NCI-H748 (cell line): ENCODE results near the gene CDC16.

Source experiments
- DNase-seq: peaks from one replicate; lab custom pipeline; 2025; ENCODE audit not compliant: unreplicated experiment; lab: John Stamatoyannopoulos, UW

Gene CDC16

DNA sequence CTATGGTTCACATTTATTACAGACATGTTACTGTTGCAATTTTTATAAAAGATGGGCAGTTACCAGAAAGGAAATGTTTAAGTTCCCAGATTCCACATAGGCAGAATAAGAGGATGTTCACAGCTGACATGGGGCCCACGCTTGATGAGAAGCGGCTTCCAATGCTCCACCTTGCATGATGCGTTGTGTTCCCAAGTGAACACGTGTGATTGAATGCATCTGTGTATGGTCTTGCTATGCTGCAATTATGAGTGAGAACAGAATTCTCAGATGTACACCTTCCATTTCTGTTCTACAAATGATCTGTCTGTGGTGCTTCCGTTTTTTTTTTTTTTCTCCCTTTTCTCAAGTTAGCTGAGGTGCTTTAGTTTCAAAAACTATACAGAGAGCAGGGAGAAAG, 62.2 kb downstream of the CDC16 start:
- no peak for DNase-seq

DNA sequence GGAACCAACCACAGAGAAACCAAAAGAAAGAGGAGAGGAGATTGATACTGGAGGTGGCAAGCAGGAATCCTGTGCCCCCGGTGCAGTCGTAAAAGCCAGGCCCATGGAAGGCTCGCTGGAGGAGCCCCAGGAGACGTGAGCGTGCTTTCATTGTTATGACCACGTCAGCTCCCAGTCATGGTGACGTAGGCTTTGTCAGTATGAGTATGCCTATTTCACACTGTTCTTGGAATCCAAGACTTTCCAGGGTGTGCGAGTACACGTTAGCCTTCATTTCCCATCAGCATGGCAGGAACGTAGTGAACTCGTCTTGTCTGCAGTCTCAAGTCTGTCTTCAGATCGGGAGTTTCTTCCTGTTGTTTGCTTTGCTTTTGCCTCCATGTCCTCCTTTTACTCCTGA, 64.2 kb downstream of the CDC16 start:
- DNase-seq = no peak

DNA sequence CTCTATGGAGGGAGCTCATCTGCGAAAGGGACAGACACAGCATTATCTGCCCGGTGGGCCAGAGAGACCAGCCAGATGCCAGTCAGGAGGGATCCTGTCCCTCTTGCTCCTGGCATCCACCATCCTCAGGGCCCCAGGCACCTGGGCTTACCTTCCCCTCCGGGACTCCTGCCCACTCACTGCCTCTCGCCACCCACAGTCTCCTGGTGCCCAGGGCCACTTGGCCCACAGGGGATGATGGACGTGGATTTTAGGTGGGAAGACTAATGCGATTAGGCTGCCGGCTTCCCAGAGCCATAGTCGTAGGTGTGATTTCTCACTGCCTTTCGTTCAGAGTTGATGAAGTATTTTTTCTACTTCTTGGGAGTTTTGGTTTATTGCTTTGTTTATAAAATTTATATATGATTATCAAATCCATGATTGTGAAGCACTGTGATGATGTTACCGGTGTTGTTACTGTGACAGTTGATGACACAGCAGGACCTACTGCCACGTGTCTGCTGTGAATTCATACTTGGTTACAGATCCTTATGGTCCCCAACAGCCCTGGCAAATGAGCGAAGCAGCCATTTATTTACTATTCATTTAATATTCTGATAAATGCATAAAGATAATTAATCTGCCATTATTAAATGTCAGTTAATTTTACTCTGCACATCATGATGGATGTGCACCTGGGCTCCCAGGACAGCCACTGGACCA, 65.1 kb downstream of the CDC16 start:
- no peak for DNase-seq

DNA sequence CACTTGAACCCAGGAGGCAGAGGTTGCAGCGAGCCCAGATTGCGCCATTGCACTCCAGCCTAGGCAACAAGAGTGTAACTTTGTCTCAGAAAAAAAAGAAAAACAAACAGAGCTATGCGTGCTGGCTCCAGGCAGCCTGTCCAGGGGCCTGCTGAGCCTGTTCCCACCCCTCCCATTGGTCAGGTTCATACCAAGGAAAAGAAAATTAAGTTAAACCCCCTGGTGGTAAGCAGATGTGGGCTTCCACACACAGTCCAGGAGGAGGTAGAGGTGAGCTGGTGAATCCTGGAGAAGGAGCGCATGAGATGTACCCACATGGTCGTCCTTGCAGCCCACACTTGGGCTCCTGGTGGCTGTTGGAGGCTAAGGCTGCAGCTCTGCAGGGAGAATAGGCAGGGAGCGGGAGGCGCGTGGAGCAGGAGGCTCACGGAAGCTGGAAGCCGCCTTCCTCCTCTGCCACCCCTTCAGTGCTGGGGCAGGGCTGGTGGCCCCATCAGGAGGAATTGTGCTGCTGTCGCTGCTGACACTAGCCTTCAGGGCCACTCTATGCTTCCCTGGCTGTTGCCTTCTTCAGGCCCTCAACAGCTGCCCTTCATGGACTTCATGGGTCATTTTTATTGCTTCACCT, 69.1 kb downstream of the CDC16 start:
- DNase-seq = no peak

DNA sequence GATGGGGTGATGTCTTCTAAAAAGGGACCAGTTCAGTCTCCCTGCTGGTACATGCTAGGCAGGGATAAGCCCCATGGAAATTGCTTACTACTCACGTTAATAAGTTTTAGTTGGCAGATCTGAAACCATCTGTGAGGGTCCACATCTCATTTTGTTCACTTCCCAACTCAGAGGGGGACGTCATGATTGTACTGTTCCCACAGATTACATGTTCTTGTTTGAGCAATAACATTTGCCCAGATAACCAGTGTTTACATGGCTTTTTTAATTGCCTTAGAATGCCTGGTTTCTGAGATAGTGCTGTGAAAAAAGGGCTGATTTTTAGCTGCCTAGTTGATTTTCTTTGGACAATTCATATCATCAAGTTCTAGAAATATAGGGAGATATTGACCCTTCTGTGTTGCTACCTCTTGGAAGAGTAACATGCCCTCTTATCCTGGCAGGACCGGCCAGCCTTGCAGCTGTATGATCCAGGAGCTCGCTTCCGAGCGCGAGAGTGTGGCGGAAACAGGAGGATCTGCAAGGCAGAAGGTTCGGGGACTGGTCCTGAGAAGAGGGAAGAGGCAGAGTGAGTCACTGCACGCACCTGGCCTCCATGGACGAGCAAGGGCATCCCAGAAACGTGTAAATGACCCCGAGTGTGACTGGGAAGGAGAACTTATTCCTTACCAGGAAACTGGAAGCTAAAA, 69.8 kb downstream of the CDC16 start:
- no peak for DNase-seq

DNA sequence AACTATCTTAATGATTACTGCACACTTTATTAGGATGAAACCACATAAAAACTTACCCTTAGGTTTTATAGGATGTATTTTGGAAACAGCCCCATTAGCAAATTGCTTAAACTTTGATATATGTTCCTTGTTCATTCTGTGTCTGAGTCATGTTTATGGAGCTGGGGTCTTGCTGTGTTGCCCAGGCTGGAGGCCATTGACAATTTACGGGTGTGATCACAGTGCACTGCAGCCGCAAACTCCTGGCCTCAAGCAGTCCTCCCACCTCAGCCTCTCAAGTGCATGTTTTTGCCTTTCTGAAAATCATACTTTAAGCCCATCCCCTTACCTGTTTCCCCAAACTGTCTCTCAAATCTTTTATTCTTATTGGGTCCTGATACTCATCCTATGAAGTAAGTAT, 74.4 kb downstream of the CDC16 start:
- no peak for DNase-seq

DNA sequence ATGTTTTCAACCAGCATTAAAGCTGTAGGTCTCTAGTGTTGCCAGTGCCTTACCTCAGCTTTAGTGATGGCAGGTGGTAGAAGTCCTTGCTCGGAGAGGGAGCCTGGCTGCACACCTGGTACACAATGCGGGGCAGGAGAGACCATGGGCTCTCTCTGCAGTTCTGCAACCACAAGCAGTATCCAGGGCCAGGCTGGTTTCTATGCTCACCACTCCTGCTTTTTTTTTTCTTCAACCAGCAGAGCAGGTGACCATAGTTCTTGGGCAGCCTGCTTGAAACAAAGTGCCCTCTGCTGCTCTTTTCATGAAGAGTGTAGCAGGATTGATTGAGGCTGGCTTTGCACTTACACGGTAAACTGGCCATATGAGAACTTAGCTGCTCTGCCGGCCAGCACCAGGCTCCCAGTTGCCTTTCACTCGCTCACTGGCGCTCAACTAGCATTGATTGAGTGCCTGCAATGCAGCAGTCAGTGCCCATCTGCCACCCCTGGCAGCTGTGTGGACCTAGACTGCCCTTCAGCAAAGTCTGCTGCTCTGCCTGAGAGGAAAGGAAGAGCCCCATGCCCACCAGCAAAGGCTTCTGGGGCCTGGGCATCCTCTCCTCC, 75.2 kb downstream of the CDC16 start:
- DNase-seq = no peak

DNA sequence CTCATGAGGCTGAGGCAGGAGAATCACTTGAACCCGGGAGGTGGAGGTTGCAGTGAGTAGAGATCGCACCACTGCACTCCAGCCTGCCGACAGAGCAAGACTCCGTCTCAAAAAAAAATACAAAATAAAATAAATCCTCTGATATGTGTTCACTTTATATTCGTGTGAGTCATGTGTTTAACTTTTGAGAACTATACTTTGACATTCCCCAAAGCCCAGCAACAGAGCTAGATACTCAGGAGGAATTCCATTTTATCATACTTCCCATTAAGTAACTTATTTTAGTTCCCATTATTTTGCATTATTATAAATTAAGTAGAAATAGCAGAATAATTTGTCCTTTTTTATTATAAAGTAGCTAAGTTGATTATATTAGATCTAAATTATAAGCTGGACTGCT, 76.3 kb downstream of the CDC16 start:
- no peak for DNase-seq

DNA sequence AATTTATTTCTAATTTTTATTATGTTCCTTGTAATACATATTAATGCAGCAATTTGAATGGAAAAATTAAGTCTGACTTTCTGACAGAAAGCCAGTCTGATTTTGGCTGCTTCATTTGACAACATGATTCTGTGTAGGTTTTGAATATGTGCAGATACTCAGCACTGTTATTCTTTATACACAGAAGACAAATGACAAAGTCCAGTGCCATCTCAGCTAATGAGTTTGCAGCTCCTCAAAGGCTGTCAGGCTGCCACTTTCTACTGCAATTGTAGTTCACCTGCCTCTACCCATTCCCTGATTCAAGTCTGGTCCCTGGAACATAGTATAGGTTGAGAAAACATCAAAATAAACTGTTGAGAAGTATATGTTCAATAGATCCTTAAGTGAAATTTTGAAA, 76.7 kb downstream of the CDC16 start:
- DNase-seq = no peak

DNA sequence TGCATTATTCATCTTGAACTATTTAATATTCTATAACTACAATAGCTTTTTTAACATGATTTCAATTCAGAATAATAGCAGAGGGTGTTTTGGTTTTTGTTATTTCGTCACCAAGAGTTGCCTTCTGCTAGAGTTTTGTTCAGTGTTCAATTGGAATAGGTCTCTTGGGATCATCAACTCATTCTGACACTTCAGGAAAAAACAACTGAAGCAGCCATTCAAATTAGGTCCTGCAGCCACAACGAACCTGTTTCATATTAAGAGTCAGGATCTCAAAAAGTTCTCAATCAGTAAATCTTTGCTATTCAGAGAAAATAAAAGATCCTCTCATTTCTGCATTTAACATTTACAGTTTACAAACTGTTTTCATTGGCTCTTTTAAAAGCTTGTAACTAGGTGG, 77.2 kb downstream of the CDC16 start:
- no peak for DNase-seq

DNA sequence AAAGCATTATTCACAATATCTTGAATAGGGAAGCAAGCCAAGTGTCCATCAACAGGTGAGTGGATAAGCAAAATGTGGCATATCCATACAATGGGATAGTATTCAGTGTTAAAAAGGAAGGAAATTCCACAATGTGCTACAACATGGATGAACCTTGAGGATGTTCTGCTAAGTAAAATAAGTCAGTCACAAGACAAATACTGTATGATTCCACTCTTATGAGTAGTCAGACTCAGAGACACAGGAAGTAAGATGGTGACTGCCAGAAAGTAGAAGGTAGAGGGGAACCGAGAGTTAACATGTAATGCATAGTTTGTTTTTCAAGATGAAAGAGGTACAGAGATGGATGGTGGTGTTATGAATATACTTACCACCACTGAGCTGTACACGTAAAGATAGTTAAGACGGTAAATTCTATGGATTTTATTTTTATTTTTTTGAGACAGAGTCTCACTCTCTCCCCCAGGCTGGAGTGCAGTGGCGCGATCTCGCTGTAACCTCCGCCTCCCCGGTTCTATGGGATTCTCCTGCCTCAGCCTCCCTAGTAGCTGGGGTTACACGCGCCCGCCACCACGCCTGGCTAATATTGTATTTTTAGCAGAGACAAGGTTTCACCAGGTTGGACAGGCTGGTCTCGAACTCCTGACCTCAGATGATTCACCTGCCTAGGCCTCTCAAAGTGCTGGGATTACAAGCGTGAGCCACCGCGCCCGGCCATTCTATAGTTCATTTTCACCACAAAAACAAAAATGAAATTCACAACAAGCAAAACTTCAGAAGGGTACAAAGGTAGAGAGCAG, 78.6 kb downstream of the CDC16 start:
- DNase-seq = no peak

DNA sequence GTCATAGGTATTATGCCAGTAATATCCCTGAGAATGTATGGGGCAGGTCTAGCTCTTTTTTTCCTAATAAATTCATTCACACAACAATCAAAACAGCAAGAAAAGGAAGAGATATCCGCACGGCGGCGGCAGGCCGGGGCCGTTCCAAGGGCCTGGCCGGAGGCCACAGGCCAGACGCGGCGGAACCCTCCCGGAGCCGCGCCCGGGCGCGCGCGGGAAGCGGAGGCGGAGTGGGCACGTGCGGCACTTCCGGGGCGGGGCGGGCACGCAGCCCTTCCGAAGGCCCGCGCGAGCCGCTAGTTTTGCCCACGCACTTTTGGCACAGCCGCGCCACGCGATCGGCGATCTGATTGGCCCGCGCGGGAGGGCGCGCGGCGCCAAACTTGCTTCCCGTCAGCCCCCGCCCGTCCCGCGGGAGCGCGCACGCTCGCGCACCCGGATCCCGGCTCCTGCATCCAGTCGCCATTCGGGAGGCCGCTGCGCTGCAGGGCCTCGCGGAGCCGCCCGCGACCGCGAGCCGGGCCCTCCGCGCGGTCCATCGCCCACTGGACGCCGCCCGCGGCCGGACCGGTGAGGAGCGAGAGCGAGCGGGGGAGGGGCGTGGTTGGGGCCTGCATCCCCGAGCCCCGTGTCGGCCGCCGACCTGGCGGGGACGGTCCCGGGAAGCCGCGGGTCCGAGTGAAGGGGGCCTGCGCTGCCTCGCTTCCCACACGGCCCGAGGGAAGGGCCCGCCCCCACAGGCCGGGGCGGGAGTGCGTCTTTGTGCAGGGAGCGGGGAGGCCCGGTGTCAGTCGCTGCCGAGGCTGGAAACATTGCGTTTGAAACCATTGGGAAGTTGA, 79.6 kb downstream of the CDC16 start, which contains the start of gene CHAMP1:
Gene CHAMP1, plus strand, starts transcription at position 430 of the 839 bp plus-strand sequence. CDS start 9,340 bp downstream, outside the sequence.
- DNase-seq = peak; percentile 99

DNA sequence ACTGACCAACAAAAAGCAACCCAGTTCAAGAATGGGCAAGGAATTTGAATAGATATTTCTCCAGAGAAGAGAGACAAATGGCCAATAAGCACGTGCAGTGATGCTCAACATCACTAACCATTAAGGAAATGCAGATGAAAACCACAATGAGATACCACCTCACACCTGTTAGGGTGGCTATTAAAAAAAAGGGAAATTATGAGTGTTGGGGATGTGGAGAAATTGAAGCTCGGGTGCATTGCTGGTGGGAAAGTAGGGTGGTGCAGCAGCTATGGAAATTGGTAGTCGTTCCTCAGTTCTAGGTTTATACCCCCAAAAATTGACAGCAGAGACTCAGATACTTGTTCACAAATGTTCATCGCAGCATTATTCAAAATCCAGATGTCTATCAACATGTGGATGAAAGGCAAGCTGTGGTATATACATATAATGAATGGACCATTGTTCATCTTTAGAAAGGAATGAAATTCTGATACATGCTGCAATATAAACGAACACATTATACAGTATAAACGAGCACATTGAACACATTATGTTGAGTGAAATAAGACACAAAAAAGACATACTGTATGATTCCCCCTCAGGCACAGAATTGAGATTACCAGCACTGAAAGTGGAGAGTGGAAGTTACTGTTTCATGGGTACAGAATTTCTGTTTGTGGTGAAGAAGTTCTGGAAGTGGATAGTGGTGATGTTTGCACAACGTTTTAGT, 80.5 kb downstream of the CDC16 start:
- DNase-seq = no peak

DNA sequence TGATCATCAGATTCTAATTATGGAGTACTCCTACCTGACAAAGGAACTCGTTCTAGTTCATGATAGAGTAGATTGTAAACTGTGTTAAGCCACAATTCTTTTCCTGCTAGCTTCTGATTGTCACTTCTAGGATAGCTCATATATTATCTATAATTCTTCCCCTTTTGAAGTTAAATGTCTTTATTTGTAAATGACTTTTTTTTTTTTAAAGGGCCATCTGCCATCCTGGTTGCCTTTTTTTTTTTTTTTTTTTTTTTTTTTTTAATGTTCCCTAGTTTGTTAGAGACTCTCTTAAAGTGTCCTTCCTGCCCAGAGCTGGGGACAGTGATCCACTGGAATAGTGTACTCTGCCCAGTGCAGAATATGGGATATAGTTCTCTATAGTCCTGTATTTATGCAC, 83.9 kb downstream of the CDC16 start:
- no peak for DNase-seq

DNA sequence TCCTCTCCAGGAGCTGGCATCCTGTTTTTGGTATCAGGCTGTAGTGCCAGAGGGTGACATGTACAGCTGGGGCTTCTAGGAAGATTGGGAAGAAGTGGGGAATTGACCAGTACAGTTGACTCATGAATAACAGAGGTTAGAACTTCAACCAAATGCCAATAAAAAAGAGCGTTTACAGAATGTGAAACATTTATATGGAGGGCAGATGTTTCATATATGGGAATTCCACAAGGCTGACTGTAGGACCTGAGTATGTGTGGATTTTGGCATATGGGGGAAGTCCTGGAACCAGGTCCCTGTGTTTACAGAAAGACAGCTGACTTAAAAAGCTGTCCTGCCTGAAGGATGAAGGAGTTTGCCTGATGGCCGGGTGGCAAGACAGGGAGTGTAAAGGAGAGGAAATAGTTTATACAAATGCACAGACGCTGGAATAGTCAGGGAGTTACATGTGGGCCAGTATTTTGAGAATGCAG, 84.8 kb downstream of the CDC16 start:
- no peak for DNase-seq

DNA sequence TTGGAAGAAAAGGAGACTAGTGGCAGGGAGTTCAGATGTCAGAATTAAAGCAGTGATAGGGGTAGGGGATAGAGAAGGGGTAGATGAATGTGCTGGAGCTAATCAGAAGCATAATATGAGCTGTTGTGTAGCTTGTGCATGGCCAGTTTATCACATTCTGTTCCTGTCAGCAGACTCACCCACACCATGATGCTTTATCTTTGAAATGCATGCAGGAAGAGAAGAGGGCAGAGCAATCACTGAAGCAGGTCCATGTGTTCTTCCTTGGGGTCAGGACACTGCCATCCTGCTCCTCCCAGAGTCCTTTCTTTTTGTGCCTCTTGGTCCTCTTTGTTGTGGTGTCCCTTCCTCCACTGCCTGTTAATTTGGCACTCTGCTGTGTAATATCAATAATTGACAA, 85.4 kb downstream of the CDC16 start:
- DNase-seq = no peak

DNA sequence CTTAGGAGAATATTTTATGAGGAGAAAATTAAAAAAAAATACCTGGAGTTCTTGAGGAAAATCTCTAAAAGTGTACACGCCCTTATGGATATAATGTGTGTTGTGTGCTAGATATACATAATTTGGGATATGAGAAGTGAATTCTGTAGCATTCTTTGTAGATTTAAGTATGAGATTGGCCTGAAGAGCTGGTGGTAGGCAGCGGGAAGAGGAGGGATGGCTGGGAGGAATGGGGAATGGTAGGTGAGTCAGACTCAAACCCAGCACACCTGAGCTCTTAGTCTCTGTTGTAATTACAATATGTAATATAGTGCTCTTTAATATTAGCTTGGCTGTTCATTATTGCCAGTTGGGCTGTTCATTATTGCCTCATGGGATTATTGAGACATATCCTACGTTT, 86.6 kb downstream of the CDC16 start:
- DNase-seq = no peak
